ENCODE data around the gene DHX30. TPM values are rescaled to one million over a fixed set of nuclear protein-coding genes. Genes with fewer than 3 reads are reported as not detected.

The DHX30 gene
- total RNA-seq, 1 donor from 2014 or later, result 142 TPM

GRCh38 chr3:47794544-47794943 is 8.4 kb upstream of the DHX30 start:
- TF ChIP-seq, protein P1, sequence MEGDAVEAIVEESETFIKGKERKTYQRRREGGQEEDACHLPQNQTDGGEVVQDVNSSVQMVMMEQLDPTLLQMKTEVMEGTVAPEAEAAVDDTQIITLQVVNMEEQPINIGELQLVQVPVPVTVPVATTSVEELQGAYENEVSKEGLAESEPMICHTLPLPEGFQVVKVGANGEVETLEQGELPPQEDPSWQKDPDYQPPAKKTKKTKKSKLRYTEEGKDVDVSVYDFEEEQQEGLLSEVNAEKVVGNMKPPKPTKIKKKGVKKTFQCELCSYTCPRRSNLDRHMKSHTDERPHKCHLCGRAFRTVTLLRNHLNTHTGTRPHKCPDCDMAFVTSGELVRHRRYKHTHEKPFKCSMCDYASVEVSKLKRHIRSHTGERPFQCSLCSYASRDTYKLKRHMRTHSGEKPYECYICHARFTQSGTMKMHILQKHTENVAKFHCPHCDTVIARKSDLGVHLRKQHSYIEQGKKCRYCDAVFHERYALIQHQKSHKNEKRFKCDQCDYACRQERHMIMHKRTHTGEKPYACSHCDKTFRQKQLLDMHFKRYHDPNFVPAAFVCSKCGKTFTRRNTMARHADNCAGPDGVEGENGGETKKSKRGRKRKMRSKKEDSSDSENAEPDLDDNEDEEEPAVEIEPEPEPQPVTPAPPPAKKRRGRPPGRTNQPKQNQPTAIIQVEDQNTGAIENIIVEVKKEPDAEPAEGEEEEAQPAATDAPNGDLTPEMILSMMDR (conservative IDR thresholded peaks at IDR 0.05), result no peak
- DNase-seq (ENCODE audit: low read depth, low spot score), result no peak
- no peak overlapping the region for H3K27ac Mint-ChIP-seq (ENCODE audit: unreplicated experiment)
- H3K4me1 Mint-ChIP-seq, result peaks cover 7% of the 10 kb centered on the region
- peaks cover 6% of the 10 kb centered on the region for H3K9me3 Mint-ChIP-seq
- H3K4me3 Mint-ChIP-seq, result no peak overlapping the region
- H3K27me3 Mint-ChIP-seq (ENCODE audit: low read depth), result no peaks in the 10 kb centered on the region
- no peaks in the 10 kb centered on the region for H3K36me3 Mint-ChIP-seq (ENCODE audit: low read depth)

GRCh38 chr3:47799733-47800132 is 3.2 kb upstream of the DHX30 start:
- H3K27ac Mint-ChIP-seq (ENCODE audit: unreplicated experiment), result no peak overlapping the region
- H3K4me1 Mint-ChIP-seq, result peaks cover 33% of the 10 kb centered on the region
- H3K4me3 Mint-ChIP-seq, result peak overlapping the region; percentile 64
- H3K36me3 Mint-ChIP-seq (ENCODE audit: low read depth), result no peaks in the 10 kb centered on the region
- no peaks in the 10 kb centered on the region for H3K9me3 Mint-ChIP-seq
- H3K27me3 Mint-ChIP-seq (ENCODE audit: low read depth), result no peaks in the 10 kb centered on the region
- DNase-seq (ENCODE audit: low read depth, low spot score), result no peak
- TF ChIP-seq, protein P1 (conservative IDR thresholded peaks at IDR 0.05), result peak; percentile 61

- H3K9me3 Mint-ChIP-seq, result no peaks in the 10 kb centered on the region
- peaks cover 4% of the 10 kb centered on the region for H3K36me3 Mint-ChIP-seq (ENCODE audit: low read depth)
- TF ChIP-seq, protein P1 (conservative IDR thresholded peaks at IDR 0.05), result no peak
- peak overlapping the region; percentile 100 for H3K4me3 Mint-ChIP-seq
- H3K27ac Mint-ChIP-seq (ENCODE audit: unreplicated experiment), result peak overlapping the region; percentile 100
- no peak for DNase-seq (ENCODE audit: low read depth, low spot score)
- no peaks in the 10 kb centered on the region for H3K27me3 Mint-ChIP-seq (ENCODE audit: low read depth)
- peaks cover 28% of the 10 kb centered on the region for H3K4me1 Mint-ChIP-seq
Observed at GRCh38 chr3:47803480-47804025, 615 bp downstream of the DHX30 start.

- TF ChIP-seq, protein P1 (conservative IDR thresholded peaks at IDR 0.05), result no peak
- Mint-ChIP-seq H3K9me3 (no peaks in the 10 kb centered on the region), H3K4me3 (peak overlapping the region; percentile 100), H3K27ac (ENCODE audit: unreplicated experiment) (no peak overlapping the region), H3K4me1 (peaks cover 27% of the 10 kb centered on the region), H3K27me3 (ENCODE audit: low read depth) (no peaks in the 10 kb centered on the region), H3K36me3 (ENCODE audit: low read depth) (peaks cover 4% of the 10 kb centered on the region)
- no peak for DNase-seq (ENCODE audit: low read depth, low spot score)
Observed at GRCh38 chr3:47804577-47804976, 1.6 kb downstream of the DHX30 start.

DNA sequence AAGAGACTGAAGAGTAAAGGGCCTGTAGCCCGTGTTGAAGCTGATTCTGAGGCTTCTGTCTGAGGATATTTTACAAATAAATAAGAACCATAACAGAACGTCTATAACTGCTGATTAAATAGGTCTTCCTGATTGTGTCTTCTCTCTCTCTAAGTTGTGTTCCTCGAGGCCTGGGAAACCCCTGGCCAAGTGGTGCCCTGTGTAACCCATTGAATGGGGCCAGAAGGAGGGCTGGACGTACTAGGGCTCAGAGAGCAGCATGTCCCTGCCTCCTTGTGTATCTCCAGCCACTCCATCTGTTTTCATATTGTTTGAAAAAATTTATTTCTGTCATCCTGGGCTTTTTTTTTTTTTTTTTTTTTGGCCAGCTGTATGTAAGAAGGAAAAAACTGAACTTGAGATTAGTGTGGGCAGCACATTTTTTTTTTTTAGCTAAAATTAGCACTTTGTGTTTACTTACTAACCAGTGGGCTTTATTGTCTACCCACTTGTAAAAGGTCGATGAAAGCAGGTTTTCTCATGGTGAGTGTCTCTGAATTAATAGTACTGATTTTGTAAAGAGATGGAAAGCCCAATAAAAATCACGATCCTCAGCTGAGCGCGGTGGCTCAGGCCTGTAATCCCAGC is 10.7 kb downstream of the DHX30 start:
- no peaks in the 10 kb centered on the region for H3K4me1 Mint-ChIP-seq
- H3K27me3 Mint-ChIP-seq (ENCODE audit: low read depth), result no peaks in the 10 kb centered on the region
- no peak overlapping the region for H3K27ac Mint-ChIP-seq (ENCODE audit: unreplicated experiment)
- peaks cover 22% of the 10 kb centered on the region for H3K36me3 Mint-ChIP-seq (ENCODE audit: low read depth)
- TF ChIP-seq, protein P1 (conservative IDR thresholded peaks at IDR 0.05), result no peak
- no peak for DNase-seq (ENCODE audit: low read depth, low spot score)
- no peaks in the 10 kb centered on the region for H3K9me3 Mint-ChIP-seq
- peak overlapping the region; percentile 6 for H3K4me3 Mint-ChIP-seq

Data from neural crest cell (in vitro differentiated cells).